Peyer's patch (tissue), 4 donors: ENCODE measurements around the gene RBM19. TPM values are rescaled to one million over a fixed set of nuclear protein-coding genes. Genes with fewer than 3 reads are reported as not detected.

Experiments used
- DNase-seq, 3 donors: peaks; one replicate each; pipeline ENCODE4 v3.0.0-alpha.2; 2017 to 2019
- H3K27ac ChIP-seq, 4 donors: fragments of 200-600 bp; sonication (generic); one replicate each; pipeline ENCODE4 v1.5.1; 2016 to 2019
- H3K27me3 ChIP-seq, 2 donors: fragments of 200-600 bp; sonication (generic); one replicate each; pipeline ENCODE4 v1.5.1; 2019
- H3K36me3 ChIP-seq, 3 donors: fragments of 200-600 bp; sonication (generic); one replicate each; pipeline ENCODE4 v1.5.1; 2016 to 2019
- H3K4me1 ChIP-seq, 4 donors: fragments of 200-600 bp; sonication (generic); one replicate each; pipeline ENCODE4 v1.5.1; 2016 to 2019
- H3K4me3 ChIP-seq, 4 donors: fragments of 200-600 bp; sonication (generic); 1 replicate in 3 of 4; 2 replicates in 1 of 4; pipeline ENCODE4 v1.5.1; 2016 to 2019; ENCODE audit warnings: mild to moderate bottlenecking in 1 of 4
- H3K9me3 ChIP-seq, 4 donors: fragments of 200-600 bp; sonication (generic); one replicate each; pipeline ENCODE4 v1.5.1; 2016 to 2019; ENCODE audit warnings: mild to moderate bottlenecking in 1 of 4
- POLR2A ChIP-seq, 2 donors: fragments of 450-650 bp; IDR thresholded peaks; one replicate each; pipeline ENCODE4 v1.5.1; 2017; ENCODE audit warnings: antibody characterized with exemption in 2 of 2, mild to moderate bottlenecking in 2 of 2, moderate library complexity in 2 of 2
- total RNA-seq, 4 donors: library from RNA; depleted of rRNA; stranded (reverse); fragments of >200 nt; gene quantifications; one replicate each; pipeline ENCODE4 v1.1.0, GENCODE V29; 2016
- TF ChIP-seq, protein P1 (sequence below), 6 experiments: fragments of 450-650 bp in 4 of 6; fragments of 200-600 bp in 2 of 6; sonication (generic) in 1 of 6; IDR thresholded peaks; one replicate each; pipeline ENCODE4 v1.5.1; 2017 to 2019; ENCODE audit warnings: antibody characterized with exemption in 6 of 6, mild to moderate bottlenecking in 3 of 6, moderate library complexity in 1 of 6

Gene RBM19
- total RNA-seq, 4 donors from 2014 or later, result 20.7 to 178 (median 48.0) TPM

DNA sequence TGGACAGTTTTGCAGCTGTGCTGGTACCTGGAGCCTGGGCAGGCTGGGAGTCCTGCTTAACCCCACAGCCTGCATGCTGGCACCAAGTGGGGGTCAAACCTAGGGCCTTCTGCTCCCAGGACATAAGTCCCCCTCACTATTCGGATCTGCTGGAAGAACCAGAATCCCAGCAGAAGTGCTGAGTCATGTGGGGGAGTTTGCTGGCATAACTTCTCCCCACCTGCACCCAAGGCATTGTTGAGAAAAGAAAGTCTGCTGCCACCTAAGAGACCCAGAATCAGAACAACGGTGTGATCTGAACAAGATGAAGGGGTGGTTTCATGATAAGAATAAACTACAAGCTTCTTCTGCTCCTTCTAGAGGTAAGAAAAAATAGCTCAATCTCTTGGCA is 102.7 kb downstream of the RBM19 start:
- TF ChIP-seq, protein P1, sequence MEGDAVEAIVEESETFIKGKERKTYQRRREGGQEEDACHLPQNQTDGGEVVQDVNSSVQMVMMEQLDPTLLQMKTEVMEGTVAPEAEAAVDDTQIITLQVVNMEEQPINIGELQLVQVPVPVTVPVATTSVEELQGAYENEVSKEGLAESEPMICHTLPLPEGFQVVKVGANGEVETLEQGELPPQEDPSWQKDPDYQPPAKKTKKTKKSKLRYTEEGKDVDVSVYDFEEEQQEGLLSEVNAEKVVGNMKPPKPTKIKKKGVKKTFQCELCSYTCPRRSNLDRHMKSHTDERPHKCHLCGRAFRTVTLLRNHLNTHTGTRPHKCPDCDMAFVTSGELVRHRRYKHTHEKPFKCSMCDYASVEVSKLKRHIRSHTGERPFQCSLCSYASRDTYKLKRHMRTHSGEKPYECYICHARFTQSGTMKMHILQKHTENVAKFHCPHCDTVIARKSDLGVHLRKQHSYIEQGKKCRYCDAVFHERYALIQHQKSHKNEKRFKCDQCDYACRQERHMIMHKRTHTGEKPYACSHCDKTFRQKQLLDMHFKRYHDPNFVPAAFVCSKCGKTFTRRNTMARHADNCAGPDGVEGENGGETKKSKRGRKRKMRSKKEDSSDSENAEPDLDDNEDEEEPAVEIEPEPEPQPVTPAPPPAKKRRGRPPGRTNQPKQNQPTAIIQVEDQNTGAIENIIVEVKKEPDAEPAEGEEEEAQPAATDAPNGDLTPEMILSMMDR (IDR thresholded peaks at IDR 0.05), result no peak
- TF ChIP-seq POLR2A (IDR thresholded peaks at IDR 0.05), result no peak
- Histone ChIP-seq H3K27me3 (no peaks in the 10 kb centered on the region), H3K9me3 (no peaks in the 10 kb centered on the region), H3K36me3 (peaks cover 0 to 3% (median 0%) of the 10 kb centered on the region in 3 donors), H3K27ac (no peak overlapping the region), H3K4me3 (no peak overlapping the region), H3K4me1 (peaks cover 0 to 4% (median 0%) of the 10 kb centered on the region in 4 donors)
- DNase-seq, result no peak

DNA sequence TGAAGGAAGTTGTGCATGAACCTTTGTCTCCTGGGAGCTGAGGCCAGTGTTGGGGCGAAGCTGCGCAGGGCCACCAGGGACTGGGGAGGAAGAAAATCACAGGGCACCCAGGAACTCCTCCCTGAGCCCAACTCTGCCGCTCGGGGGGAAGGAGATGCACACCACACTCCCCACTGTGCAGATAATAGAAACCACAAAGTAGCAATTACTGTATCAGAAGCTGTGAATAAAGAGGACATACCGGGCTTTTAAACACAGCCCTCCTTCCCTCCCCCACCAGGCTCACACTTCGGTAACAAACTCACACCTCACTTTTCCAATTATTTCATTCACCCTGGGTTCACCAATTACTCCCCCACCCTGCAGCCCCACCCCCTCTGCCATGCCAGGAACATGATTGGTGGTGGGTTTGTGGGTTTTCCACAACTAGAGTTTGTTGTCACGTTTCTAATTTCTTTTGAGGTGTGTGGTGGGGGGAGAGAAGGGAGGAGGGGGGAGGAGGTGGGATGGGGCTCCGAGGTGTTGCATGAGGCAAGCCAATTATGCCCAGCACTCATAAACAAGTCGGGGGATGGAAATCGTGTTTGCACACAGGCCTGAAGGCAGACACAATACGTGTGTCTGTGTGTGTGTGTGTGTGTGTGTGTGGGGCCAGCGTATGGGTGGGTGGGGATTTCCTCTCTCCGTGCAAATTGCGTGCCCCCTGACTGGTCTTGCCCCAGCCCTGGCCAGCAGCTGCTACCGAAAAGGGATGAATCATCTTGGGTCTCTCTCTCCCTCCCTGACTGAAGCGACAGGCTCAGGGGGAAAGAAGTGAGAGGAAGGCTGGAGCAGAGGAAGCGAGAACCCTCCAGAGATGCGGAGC is 103.3 kb downstream of the RBM19 start:
- Histone ChIP-seq H3K9me3 (no peaks in the 10 kb centered on the region), H3K36me3 (peaks cover 0 to 9% (median 0%) of the 10 kb centered on the region in 3 donors), H3K27ac (no peak overlapping the region), H3K27me3 (no peaks in the 10 kb centered on the region), H3K4me3 (no peak overlapping the region), H3K4me1 (peaks cover 0 to 4% (median 0%) of the 10 kb centered on the region in 4 donors)
- no peak for DNase-seq
- TF ChIP-seq POLR2A (IDR thresholded peaks at IDR 0.05), result no peak
- TF ChIP-seq, protein P1 (IDR thresholded peaks at IDR 0.05), result no peak

DNA sequence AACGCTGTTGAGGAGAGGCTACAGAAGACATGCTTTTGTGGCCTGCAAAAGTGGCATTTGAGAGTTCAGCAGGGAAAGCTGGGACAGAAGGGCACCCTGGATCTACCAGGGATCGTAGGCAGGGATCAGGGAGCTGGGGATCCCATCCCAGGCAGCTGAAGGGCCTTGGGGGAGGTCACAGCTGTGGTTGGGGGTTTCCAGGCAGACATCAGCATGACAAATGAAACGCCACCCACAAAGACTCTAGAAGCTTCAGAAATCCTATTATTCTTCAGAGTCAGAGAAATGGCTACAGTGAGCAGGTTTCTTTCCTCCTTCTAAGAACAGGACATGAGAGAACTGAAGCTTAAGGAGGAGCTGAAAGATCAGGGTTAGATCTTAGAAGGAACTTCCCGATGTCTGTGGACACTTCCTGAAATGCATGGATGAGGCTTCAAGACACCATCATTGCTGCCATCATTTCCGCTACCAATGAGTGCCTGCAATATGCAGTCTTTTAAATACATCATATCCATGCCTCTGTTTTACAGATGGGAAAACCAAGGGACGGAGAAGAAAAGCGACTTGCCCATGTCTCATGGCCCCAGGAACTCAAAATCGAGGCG is 104.3 kb downstream of the RBM19 start:
- TF ChIP-seq POLR2A (IDR thresholded peaks at IDR 0.05), result no peak
- TF ChIP-seq, protein P1 (IDR thresholded peaks at IDR 0.05), result no peak
- Histone ChIP-seq H3K4me3 (no peak overlapping the region), H3K27me3 (no peaks in the 10 kb centered on the region), H3K36me3 (peaks cover 0 to 19% (median 0%) of the 10 kb centered on the region in 3 donors), H3K9me3 (no peaks in the 10 kb centered on the region), H3K4me1 (peaks cover 0 to 4% (median 0%) of the 10 kb centered on the region in 4 donors), H3K27ac (no peak overlapping the region)
- DNase-seq, result no peak

DNA sequence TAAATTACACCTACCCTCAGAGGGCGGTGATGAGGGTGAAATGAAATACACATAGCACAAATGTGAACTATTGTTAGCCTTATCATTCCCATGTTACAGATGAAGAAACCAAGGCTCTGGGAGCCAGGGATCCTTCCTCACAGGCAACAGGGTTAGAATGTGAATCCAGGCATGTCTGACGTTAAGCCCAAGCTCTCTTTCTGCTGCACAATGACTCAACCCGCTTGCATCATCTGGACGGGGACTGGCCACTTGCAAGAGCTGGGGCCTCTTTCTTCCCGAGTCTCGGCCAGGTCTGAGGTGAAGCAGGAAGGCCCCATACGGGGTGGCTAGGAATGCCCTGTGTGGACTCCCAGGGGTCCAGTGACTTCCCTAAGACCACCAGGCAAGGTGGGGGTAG is 105.2 kb downstream of the RBM19 start:
- DNase-seq, result no peak
- Histone ChIP-seq H3K9me3 (no peaks in the 10 kb centered on the region), H3K4me3 (no peak overlapping the region), H3K27ac (no peak overlapping the region), H3K27me3 (no peaks in the 10 kb centered on the region), H3K36me3 (peaks cover 0 to 19% (median 0%) of the 10 kb centered on the region in 3 donors), H3K4me1 (peaks cover 0 to 4% (median 0%) of the 10 kb centered on the region in 4 donors)
- TF ChIP-seq, protein P1 (IDR thresholded peaks at IDR 0.05), result no peak
- no peak for TF ChIP-seq POLR2A (IDR thresholded peaks at IDR 0.05)

DNA sequence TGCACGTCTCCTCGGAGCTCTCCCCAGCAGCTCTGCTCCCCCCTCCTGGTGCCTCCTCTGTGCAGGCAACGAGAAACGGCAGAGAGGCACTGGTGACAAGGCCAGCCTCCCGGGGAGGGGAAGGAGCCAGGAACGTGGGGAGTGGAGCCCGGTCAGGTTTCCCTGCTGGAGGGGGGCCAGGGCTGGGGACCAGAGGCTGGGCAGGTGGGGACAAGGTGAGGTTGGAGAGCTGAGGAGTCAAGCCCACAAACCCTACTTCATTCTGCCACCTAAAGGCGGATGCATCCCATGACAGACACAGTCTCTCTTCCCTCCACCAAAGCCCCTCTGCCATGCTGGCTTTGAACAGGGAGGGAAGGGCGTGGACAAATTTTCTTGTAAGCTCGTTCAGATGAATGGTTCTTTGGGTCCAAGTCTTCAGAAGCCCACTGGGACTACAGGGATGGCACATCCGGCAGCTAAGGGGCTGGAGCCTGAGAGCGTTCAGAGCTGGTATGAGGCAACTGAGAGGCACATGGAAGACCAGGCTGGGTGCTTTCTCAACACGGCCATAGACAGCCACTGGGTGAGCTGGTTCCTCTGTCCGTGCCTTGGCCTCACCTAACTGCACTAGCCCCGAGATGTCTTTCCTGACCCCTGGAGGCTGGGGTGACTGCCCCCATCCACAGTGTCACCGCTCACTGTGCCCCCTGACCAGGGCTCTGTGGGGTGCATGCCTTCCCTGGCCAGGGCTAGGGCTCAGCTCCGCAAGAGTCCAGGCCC is 105.9 kb downstream of the RBM19 start:
- H3K4me1 ChIP-seq, result peaks cover 0 to 4% (median 0%) of the 10 kb centered on the region in 4 donors
- no peaks in the 10 kb centered on the region for H3K27me3 ChIP-seq
- no peak overlapping the region for H3K27ac ChIP-seq
- TF ChIP-seq, protein P1 (IDR thresholded peaks at IDR 0.05), result no peak
- TF ChIP-seq POLR2A (IDR thresholded peaks at IDR 0.05), result no peak
- no peak for DNase-seq
- no peak overlapping the region for H3K4me3 ChIP-seq
- peaks cover 0 to 19% (median 0%) of the 10 kb centered on the region in 3 donors for H3K36me3 ChIP-seq
- H3K9me3 ChIP-seq, result no peaks in the 10 kb centered on the region
